GM12878 (cell line): ENCODE results near the gene IPMK.

Experiments
- CHD2 ChIP-seq: IDR thresholded peaks from 2 replicates; pipeline ENCODE4 v1.6.1; 2011; ENCODE audit warnings: low read depth, low read length, improper control_type of control experiment, borderline replicate concordance
- HDGF ChIP-seq: fragments of 450-650 bp; IDR thresholded peaks from 2 replicates; pipeline ENCODE4 v1.6.1; 2016; ENCODE audit warnings: antibody characterized with exemption
- REST ChIP-seq: IDR thresholded peaks from 2 replicates; pipeline ENCODE4 v1.6.1; 2012; ENCODE audit warnings: mild to moderate bottlenecking, low read depth, low read length
- SMC3 ChIP-seq: IDR thresholded peaks from 2 replicates; pipeline ENCODE4 v1.6.1; 2011; ENCODE audit warnings: low read length, improper control_type of control experiment, borderline replicate concordance
- TCF7 ChIP-seq: IDR thresholded peaks from 2 replicates; pipeline ENCODE4 v1.6.1; 2014; ENCODE audit warnings: antibody characterized with exemption, borderline replicate concordance
- USF1 ChIP-seq: IDR thresholded peaks from 2 replicates; pipeline ENCODE4 v1.6.1; 2011; ENCODE audit warnings: borderline replicate concordance, low read depth, mild to moderate bottlenecking, moderate library complexity, mixed read lengths, low read length; ENCODE audit not compliant: insufficient read depth; ENCODE audit errors: extremely low read length
- TF ChIP-seq, protein P1 (sequence below): IDR thresholded peaks from 2 replicates; pipeline ENCODE4 v1.6.1; 2012; ENCODE audit warnings: low read length, inconsistent platforms
- TF ChIP-seq, protein P2 (sequence below), 3 experiments: IDR thresholded peaks in 2 of 3; conservative IDR thresholded peaks in 1 of 3; 2 replicates each; pipeline ENCODE4 v1.5.1; 2011; ENCODE audit warnings: low read depth in 3 of 3, low read length in 3 of 3, mild to moderate bottlenecking in 3 of 3, control low read depth in 2 of 3, moderate library complexity in 2 of 3, inconsistent platforms in 1 of 3, mixed read lengths in 1 of 3; ENCODE audit not compliant: control insufficient read depth in 2 of 3, insufficient read depth in 1 of 3; ENCODE audit errors: extremely low read depth in 1 of 3
- TF ChIP-seq, protein P3 (sequence below): fragments of 450-650 bp; IDR thresholded peaks from 2 replicates; pipeline ENCODE4 v1.6.1; 2017; ENCODE audit warnings: antibody characterized with exemption, mild to moderate bottlenecking, moderate library complexity

DNA sequence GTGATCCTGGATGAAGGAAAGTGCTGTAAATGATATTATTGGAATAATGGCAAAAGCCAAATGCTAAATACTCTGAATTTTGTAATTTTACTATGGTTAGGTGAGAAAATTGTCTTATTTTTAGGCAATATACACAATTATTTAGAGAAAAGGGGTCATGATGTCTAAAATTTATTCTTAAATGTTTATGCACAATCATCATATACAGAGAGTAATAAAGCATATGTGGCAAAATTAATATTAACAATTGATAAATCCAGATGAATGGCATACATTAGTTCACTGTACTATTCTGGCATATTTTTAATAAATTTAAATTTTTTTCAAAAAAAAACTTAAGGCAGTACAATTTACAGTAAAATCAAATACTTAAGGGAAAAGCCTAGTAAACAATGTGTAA, 7.4 kb downstream of the IPMK start:
- TF ChIP-seq REST (no peak), HDGF (no peak), CHD2 (no peak), USF1 (no peak), TCF7 (no peak), SMC3 (no peak)
- TF ChIP-seq, protein P1, sequence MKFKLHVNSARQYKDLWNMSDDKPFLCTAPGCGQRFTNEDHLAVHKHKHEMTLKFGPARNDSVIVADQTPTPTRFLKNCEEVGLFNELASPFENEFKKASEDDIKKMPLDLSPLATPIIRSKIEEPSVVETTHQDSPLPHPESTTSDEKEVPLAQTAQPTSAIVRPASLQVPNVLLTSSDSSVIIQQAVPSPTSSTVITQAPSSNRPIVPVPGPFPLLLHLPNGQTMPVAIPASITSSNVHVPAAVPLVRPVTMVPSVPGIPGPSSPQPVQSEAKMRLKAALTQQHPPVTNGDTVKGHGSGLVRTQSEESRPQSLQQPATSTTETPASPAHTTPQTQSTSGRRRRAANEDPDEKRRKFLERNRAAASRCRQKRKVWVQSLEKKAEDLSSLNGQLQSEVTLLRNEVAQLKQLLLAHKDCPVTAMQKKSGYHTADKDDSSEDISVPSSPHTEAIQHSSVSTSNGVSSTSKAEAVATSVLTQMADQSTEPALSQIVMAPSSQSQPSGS: no peak
- TF ChIP-seq, protein P2, sequence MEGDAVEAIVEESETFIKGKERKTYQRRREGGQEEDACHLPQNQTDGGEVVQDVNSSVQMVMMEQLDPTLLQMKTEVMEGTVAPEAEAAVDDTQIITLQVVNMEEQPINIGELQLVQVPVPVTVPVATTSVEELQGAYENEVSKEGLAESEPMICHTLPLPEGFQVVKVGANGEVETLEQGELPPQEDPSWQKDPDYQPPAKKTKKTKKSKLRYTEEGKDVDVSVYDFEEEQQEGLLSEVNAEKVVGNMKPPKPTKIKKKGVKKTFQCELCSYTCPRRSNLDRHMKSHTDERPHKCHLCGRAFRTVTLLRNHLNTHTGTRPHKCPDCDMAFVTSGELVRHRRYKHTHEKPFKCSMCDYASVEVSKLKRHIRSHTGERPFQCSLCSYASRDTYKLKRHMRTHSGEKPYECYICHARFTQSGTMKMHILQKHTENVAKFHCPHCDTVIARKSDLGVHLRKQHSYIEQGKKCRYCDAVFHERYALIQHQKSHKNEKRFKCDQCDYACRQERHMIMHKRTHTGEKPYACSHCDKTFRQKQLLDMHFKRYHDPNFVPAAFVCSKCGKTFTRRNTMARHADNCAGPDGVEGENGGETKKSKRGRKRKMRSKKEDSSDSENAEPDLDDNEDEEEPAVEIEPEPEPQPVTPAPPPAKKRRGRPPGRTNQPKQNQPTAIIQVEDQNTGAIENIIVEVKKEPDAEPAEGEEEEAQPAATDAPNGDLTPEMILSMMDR (IDR thresholded peaks at IDR 0.05 in 2 of 3, conservative IDR thresholded peaks at IDR 0.05 in 1 of 3; ENCODE audit: control insufficient read depth in 2 of 3, extremely low read depth in 1 of 3, insufficient read depth in 1 of 3, low read depth in 3 of 3, low read length in 3 of 3): no peak
- TF ChIP-seq, protein P3, sequence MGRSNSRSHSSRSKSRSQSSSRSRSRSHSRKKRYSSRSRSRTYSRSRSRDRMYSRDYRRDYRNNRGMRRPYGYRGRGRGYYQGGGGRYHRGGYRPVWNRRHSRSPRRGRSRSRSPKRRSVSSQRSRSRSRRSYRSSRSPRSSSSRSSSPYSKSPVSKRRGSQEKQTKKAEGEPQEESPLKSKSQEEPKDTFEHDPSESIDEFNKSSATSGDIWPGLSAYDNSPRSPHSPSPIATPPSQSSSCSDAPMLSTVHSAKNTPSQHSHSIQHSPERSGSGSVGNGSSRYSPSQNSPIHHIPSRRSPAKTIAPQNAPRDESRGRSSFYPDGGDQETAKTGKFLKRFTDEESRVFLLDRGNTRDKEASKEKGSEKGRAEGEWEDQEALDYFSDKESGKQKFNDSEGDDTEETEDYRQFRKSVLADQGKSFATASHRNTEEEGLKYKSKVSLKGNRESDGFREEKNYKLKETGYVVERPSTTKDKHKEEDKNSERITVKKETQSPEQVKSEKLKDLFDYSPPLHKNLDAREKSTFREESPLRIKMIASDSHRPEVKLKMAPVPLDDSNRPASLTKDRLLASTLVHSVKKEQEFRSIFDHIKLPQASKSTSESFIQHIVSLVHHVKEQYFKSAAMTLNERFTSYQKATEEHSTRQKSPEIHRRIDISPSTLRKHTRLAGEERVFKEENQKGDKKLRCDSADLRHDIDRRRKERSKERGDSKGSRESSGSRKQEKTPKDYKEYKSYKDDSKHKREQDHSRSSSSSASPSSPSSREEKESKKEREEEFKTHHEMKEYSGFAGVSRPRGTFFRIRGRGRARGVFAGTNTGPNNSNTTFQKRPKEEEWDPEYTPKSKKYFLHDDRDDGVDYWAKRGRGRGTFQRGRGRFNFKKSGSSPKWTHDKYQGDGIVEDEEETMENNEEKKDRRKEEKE: no peak
